Stimulated activated CD4-positive, alpha-beta T cell treated with anti-CD3 and anti-CD28 coated beads, TNF-alpha, amount 100 ng/mL, for 4 hours (primary cell): ENCODE measurements around the gene HDAC4.

Source experiments
- DNase-seq, 3 experiments: peaks; one replicate each; pipeline ENCODE4 v3.0.0-alpha.2; 2020; ENCODE audit warnings: low read depth in 3 of 3

HDAC4 gene

DNA sequence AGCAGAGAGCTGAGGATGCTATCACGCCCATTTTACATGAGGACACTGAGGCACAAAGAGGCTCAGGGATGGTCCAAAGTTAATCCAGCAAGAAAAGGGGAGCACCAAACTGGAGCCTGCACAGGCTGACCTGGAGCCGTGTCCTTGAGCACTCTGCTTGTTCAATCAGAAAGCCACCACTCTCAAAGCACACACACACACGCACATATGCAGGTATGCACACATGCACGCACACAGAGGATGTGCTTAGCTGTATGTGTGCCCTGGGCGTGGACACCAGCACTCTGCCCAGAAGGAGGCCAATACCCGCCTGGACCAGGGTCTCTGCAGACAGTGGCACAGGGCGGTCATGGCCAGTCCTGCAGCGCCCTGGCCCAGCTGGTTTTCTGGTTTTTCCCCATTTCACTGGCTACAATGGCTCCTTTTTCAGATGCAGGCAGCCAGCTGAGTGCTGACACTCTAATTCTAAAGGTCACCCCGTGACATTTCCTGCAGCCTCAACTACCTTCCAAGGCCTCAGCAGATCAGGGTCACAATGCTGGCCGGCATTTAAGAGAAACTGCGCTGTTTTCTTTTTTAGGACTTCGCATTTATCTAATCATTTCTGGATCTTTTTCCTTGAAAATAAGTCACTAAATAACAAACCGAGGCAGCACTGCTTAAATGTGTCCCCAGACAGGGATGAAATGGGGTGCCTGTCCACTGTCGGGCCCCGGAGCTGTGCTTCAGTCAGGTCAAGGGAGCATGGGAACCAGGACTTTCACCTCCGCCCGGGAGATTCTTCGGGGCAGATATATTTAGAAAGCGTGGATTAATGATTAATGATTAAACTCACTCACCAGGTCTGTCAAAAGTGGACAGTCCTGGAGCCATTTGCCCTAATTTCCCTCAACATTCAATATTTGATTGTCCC, 104.5 kb downstream of the HDAC4 start:
- DNase-seq: no peak

- no peak for DNase-seq
These were observed 105.3 kb downstream of the HDAC4 start for GRCh38 chr2:239295377-239296019.

DNA sequence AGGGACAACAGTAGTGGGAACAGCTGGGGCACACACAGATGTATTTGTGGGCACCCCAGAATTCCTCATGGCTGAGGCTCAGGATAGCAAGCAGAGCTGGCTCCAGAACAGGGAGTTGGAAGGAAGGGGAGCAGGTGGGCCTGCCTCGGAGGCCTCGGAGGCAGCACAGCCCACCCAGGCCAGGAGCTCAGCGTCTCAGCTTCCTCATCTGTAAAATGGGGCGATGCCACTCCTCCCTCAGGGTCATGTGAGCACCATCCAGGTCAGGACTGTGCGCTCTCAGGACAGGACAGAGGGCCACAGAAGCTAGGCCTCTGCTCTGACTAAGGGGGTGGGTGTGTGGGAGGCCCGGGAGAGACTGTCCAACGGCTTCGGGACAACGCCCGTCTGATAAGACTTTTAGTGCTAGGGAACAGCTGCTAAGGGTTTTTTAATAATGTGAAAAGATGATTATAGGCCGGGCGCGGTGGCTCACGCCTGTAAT, 106.2 kb downstream of the HDAC4 start:
- no peak for DNase-seq

- DNase-seq: peak in 1 of 3 experiments; percentile 41
These were observed 106.9 kb downstream of the HDAC4 start for GRCh38 chr2:239293775-239294430.

GRCh38 chr2:239292959-239293774, 107.7 kb downstream of the HDAC4 start:
- DNase-seq: no peak

DNA sequence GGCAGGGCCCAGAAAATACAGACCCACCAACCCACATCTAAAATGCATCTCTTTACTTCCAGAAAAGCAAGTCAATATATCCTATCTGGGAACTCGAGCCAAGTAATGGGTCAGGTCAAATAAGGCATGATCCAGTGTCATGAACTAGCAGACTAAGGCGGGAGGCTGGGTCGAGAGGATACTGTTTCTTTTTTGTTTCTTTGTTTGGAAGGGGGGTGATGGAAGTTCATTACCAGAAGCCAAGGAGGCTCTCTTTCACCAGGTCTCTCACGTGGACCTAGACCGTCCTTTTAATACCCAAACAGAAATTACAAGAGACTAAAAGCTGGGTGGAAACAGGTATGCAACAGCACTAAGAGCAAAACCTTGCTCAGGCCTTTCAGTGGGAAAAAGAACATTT, 108.3 kb downstream of the HDAC4 start:
- no peak for DNase-seq

DNA sequence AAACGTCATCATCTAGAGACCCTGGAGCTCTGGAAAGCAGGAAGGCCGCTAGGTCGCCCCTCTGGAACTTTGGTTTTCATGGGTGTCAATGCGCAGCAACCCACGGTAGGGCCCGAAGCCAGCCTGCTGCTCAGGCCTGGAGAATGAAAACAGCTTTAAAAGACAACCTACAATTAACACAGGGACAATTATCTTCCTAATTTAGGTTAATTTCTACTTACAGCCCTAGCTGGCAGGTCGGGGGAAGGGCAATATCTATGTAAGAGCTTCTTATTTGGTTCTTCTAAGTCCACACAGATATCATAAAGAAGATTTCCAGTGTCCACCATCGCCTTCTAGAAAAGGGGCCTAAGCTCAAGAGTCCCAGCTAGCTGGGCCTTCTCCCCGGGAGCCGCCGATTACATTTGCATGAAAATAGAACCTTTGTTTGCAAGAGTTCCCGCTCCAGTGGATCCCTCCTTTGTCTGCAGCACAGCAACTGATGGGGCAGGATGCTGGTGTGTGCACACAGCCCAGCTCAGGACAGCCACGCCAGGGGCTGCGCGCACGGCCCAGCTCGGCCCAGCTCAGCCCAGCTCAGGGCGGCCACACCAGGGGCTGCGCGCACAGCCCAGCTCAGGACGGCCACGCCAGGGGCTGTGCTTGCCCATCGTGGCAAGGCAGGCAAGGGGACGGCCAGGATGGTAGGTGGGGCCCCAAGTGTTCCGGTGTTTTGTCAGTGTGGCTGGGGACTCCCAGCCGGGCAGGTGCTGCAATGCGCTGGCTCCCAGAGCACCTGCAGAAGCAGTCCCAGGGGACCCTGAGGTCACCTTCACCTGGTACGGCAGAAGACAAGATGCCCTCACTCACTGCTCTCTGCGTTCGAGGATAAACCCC, 109.1 kb downstream of the HDAC4 start:
- DNase-seq: no peak

- DNase-seq: no peak
These were observed 110.0 kb downstream of the HDAC4 start for GRCh38 chr2:239290618-239291474.

DNA sequence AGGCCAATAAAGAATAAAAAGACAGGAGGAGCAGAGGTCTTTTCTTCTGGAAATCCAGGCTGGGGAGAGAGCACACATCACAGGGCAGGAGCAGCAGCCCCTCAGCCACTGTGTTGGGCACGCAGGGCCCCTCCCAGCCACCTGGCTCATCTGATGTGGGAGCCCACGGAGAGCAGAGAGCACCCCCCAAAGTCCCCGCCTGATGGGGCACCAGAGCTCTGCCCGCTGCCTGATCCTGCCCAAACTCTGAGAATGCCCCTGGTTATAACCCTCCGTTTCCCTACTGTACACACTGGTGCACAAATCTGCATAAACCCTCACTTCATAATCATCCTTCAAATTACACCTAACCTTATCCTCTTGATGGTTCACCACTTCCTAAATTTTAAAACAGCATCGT, 111.3 kb downstream of the HDAC4 start:
- DNase-seq: no peak

GRCh38 chr2:239288951-239289511, 111.8 kb downstream of the HDAC4 start:
- DNase-seq: no peak

DNA sequence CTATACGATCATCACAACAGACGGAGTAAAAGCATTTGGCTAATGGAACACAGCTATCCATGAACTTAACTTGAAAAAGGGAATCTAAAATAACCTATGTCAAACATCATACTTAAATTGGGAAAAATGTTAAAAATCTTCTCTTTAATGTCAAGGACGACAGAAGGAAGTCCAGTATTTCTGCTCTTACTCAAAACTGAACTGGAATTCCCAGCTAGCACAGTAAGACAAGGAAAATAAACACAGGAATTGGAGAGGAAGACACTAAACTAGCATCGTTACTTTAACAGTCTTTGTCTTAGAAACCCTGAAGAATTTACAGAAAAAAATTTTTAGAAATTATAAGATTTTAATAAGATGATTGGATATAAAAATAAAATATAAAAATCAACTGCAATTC, 112.6 kb downstream of the HDAC4 start:
- DNase-seq: no peak

DNA sequence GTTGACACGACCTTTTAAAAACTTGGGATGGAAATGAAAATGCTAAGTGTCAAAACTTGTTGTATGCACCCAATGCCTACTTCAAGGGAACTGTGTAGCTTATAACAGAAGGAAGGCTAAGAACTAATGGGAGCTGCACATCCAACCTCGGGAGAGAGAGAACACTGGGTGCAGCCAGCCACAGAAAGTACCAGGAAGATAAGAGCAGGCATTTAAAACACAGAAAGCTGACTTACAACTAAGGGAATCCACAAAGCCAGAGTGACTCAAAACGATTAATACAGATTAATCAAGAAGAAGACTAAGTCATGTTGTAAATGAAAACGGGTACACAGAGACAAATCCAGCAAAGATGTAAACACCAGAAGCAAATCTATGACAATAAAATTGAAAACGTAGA, 113.4 kb downstream of the HDAC4 start:
- DNase-seq: no peak

DNA sequence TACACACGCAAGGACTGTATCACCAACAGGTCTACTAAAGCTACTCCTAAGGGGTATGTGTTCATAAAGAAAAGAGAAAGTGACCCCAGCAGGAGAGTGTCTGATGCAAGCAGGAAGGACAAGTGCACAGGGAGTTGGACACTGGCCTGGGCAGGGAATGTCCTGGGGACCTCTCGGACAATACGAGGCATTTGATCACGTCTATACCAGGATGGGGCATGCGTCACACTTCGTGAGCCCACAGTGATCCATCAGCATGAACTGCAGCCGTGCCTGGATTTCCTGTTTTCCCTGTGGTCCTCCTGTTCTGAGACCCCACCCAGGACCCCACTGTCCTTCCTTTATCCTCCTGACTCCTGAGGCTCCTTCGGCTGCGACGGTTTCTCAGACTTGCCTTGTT, 113.9 kb downstream of the HDAC4 start:
- no peak for DNase-seq

- no peak for DNase-seq
These were observed 114.9 kb downstream of the HDAC4 start for GRCh38 chr2:239285932-239286230.

DNA sequence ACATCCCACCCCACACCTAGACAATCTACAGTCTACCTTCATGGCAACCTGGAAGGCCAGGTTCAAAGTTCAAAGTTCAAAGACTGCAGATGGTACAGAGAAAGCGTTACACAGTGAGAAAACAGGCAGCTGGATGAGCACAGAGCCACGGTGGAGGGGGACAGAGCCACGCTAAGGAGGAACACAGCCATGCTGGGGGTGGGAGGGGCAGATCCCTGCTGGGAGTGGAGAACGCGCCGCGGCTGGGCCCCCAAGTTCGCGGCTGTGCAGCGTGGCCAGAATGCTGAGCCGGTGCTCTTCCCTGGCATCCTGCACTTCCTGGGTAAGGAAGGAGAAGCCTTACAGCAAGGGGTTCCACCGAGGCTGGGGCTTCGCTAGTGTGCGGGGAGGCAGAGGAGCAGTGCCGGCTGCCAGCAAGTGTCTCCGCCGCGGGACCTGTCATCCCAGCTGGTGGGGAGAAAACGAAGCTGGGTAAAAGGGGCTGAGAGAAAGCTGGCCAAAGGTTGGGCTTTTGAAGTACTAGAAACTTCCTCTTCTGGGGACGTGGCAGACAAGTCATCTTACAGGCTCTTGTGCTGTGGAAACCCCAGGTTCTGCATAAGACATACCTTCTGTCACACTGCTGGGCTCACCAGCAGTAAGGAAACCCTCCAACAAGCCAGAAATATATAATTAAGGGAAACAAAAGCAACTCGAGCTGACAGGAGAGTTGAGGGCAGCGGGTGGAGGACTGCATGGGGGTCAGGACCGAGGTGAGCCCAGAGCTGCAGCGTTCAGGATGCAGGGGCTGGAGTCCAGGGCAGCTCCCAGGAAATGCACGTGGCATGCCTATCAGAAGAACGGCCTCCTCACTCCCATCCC, 115.5 kb downstream of the HDAC4 start:
- no peak for DNase-seq

DNA sequence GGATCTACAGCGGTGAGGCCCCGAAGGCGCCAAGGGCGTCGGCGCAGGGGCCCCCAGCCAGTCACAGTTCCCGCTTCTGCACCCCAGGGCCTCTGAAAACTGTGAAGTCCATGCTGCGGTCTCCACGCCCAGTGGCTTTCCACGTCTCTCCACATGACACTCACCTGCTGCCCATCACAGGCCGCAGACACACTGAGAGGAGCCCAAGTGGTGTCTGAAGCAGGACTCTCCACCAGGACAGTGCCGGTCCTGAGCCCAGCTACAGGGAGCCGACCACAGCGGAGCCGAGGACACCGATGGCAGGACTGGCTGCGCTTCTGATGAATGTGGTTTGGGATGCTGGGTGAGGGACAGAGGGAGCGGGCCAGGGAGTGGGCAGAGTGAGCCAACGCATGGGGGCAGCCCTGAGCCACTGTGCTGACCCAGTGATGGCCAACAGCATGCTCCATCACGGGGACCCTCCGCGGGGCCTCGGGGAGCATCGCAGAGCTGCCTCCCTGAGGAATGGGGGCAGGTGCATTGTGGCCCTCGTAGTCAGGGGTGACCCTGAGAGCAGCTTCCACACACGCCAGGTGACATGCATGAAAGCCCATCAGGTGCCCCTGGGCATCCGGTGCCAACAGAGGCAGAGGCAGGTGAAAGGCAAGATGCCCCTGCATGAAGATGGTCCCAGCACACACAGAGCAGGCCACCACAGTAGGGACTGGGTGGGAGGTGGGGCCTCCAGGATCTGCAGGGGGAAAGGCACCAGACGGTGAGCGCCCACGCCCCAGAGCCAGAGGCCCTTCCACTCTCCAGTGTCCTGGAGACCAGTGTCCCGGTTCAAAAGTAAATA, 116.6 kb downstream of the HDAC4 start:
- no peak for DNase-seq

GRCh38 chr2:239283288-239283945, 117.4 kb downstream of the HDAC4 start:
- DNase-seq: no peak
